GM19467 (cell line): ENCODE measurements around the gene AFF1.
"Not testable (repeated sequence)": the region's sequence is repeated elsewhere in the genome, so short reads cannot be mapped to it uniquely, and the experiment has no call there.

Experiments
- ATAC-seq: cut with Tn5 transposase; IDR thresholded peaks from one replicate; pipeline ENCODE4 v1.9.1; 2021; ENCODE audit warnings: mild to moderate bottlenecking, moderate library complexity; ENCODE audit not compliant: unreplicated experiment

The AFF1 gene

DNA sequence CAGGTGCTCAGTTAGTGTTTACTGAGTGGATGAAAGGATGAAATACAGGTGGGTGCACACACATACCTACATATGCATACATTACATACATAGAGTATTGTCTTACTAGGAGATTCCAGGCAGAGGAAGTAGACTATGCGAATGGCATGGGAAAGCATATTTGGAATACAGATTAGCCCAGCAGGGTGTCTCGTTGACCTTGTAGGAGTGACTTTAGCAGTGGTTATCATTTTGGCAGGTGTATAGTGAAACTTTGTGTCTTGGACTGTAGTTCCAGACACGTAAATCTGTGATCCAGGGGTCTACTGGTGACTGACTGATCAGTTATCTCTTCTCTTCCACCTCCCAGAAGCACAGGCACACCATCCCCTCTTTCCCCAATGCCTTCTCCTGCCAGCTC lies 199.3 kb downstream of the AFF1 start:
- ATAC-seq: no peak

DNA sequence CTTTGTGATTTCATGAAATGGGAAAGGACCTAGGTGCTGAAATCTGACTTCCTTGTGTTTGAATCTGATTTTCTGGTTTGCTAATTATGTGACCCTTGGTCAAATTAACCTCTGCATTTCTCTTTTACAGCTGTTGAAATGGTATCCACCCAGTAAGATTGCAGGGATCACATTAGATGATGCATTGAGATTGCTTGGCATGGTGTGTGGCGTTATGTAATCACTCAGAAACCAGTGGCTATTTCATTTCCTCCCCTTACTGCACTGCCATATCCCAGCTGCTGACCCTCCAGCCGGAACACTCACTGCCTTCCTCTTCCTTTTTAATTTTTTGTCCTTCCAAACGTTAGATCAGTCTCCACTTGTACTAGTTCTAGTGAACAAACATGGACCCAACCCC lies 206.6 kb downstream of the AFF1 start:
- ATAC-seq: no peak

DNA sequence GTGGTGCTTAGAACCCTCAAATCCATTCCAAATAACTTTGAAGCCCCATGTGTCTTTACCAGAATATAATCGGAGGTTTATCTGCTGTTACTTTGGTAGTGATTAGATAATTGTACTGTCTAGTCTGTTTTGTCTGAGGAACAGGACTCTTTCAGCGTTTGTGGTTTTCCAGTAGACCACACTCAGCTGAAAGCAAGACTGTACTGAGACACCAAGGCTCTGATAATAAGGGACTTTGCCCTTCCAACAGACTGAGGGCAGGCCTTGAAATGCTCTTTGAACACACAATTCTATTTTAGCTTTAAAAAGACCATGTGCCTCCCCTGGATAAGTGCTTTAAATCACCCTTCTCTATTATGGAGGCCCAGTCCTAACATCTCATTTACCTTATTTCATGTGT lies 209.5 kb downstream of the AFF1 start:
- no peak for ATAC-seq

DNA sequence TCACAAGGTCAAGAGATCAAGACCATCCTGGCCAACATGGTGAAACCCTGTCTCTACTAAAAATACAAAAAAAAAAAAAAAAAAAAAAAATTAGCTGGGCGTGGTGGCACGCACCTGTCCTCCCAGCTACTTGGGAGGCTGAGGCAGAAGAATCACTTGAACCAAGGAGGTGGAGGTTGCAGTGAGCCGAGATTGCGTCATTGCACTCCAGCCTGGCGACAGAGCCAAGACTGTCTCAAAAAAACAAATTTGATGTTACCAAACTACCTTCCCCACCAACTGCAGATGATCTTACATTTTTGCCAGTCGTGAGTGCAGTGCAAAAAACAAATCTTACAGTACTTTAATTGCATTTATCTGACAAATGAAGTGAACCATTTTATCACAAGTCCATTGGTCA lies 211.1 kb downstream of the AFF1 start:
- not testable (repeated sequence) for ATAC-seq

DNA sequence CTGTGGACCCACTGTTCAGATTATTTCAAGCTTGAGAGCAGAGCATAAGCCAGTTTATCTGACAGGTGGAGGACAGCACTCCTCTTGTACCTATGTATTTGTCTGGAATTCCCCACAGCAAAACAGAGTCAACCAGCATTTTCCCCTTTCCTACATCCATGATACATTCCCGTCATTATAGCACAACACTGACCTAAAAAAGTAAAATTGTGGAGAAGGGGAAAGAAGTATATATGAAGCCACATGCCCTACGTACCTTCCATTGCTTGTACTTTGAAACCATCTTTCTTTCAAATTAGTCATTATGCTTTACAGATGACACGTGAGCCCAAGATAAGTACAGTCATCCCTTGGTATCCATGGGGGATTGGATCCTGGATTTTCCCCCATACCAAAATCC lies 212.3 kb downstream of the AFF1 start:
- ATAC-seq: no peak

DNA sequence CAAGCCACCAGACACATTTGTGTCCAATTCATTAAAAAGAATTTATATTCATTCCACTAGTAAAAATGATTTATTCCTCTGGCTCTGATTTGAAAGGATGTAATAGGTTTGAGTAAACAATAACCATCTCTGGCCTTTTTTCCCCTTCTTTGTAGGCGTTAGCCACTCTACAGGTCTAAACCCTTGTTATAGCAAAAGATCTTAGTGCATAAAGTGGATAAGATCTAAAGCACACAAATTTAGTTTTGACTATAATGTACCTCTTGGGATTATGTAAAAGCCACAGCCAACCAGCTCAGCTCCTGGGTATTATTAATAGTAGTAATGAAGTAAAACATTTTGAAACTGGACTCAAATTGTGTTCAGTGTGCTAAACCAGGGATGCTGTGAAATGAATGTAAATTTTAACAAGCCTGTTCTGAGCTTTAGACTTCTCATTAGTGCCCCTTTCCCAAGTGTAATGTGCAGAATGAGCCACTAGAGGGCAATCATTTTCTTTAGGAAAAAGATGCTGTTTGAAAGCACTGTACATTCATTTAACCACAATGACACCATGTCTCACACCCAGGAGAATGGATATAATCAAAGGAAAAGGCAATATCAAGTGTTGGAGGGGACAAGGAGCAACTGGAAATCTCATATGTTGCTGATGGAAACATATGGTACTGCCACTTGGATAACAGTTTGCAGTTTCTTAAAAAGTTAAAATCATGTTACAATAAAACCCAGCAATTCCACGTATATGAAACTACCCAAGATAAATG lies 215.9 kb downstream of the AFF1 start:
- ATAC-seq: no peak

DNA sequence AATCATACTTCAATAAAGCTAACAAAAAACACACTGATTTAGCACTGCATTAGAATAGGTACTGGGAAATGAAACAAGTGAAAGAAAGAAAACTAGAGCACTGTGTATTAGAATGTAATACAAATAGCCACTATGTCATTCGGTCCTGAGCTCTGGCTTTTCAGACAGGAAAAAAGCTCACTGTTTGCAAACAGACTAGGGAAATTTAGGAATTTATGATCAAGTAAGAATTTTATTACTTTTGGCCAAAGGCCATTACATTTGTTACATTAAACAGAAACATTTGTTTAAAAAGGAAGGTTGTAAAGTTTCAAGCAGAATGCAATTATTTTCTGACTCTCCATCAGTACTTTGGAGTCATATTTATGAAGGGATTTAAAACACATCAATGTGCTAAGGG lies 216.9 kb downstream of the AFF1 start:
- no peak for ATAC-seq

DNA sequence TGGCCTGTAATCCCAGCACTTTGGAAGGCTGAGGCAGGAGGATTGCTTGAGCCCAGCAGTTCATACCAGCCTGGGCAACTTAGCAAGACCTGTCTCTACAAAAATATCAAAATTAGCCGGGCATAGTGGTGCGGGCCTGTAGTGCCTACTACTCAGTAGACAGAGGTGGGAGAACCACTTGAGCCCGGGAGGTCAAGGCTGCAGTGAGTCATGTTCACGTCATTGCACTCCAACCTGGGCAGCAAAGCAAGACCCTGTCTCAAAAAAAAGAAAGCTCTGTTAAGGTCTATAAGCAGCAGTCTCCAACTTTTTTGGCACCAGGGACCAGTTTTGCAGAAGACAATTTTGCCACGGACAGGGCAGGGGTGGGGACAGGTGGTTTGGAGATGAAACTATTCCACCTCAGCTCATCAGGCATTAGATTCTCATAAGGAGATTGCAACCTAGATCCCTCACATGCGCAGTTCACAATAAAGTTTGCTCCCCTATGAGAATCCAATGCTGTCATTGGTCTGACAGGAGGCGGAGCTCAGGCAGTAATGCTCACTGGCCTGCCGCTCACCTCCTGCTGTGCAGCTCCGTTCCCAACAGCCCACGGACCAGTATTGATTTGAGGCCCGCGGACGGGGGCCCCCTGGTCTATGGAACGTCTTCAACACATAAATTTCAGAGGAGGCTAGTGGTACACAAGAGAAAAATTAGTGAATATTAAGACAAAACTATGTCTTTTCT lies 217.7 kb downstream of the AFF1 start:
- ATAC-seq: no peak

DNA sequence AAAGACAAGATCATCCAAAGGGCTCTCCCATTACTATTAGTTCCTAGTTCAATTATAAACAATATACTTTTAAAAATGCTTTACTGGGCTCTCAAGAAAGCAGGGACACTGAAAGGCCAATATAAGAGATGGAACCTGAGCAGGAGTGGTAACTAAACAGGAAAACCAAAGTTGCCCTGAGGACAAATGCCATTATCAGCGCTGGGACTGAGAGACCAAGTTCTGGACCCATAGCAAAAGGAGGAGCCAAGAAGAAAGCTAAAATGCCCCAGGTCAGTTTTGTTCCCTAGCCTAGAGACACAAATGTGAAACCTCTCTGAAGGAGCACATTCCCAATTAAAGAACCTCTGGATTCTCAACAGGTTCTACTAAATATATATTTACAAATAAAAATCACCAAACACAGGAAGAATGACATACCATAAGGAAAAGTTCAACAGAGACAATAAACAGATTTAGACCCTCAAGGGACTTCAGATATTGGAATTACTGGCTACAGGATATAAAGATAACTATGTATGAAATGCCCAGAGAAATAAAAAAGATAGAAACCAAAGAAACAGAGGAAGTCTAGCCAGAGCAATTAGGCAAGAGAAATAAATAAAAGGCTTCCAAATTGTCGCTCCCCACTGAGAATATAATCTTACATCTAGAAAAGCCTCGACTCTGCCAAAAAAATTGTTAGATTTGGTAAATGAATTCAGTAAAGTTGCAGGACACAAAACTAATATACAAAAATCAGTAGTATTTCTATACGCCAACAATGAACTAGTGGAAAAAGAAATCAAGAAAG lies 218.5 kb downstream of the AFF1 start:
- ATAC-seq: no peak

DNA sequence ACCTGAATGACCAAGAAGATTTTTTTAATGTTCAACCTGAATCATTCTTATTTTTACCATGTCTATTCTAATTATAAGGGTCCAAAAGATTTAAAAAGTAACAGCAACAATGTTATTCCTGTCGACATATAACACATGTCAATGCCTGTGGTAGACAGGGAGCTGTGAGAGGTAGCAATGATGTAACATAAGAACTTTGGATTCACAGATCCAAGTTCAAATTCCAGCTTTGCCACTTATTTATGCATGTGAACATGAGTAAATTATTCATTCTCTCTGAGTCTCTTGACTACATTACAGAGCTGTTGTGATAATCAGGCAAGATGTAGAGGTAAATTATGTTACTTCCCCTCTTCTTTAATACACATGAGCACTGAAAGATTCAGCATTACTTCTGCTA lies 231.1 kb downstream of the AFF1 start:
- no peak for ATAC-seq

DNA sequence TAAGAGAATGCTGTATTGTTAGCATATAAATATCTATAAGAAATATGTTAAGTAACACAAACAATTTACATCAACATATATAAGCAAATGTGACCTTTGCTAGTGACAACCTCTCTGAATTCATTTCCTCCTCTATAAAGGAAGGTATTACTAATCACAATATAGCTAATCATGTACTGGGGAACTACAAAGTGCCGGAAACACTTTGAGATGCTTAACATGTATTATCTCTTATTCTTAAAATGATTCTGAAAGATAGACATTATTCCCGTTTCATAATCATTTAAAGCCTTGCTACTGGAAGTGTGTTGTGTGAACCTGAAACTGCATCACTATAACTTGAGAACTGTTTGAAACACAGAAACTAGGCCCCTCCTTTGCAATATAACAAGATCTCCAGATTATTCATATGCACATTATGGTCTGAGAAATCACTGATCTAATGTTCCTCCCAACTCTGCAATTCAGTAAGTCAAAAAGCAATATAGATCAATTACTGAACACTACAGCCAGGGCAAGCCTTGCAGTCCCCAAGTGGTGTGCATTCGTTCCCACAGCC lies 231.6 kb downstream of the AFF1 start:
- no peak for ATAC-seq

DNA sequence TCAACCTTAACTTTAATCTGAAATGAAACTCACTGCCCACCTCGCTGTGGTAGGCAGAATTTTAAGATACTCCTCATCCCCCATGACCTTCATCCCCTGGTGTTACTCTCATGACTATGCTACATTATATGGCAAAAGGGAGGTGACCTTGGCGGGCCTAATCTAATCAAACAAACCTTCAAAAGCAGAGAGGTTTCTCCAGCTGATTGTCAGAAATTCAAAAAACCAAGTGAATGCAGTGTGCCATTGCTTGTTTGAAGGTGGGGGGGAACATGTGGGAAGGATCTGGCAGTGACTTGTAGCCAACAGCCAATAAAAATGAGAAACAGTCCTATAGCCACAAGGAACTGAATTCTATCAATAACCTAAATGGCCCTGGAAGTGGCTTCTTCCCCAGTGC lies 237.1 kb downstream of the AFF1 start:
- no peak for ATAC-seq

DNA sequence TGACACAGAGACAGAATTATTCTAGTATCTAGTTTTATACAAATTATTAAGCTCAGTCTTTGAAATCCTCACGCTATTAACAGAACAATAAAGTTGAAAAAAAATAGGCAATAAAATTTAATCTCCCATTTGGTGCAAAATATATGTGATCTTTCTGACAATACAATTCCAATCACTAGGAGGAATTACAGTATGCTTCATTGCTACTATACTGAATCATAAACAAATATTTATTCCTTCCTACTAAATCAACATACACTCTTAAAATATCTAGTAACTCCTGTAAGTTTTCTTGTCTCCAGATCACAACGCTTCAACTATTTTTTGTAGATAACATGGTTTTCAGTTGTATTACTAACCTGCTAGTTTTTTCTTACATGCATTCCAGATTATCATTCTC lies 239.9 kb downstream of the AFF1 start:
- ATAC-seq: no peak

DNA sequence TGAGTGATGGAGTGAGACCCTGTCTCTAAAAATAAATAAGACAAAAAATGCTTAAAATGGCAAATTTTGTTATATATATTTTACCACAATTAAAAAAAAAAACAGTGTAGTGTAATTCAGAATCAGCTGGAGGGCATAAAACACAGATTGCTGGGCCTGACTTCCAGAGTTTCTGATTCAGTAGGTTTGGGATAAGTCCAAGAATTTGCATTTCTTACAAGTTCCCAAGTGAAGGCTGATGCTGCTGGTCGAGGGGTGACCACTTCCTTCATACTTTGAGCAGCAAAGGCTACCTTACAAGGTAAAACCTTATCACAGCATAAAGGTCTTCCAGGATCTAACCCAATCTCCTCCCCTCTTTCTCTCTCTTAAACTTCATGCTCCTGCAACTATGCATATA lies 244.9 kb downstream of the AFF1 start:
- no peak for ATAC-seq

DNA sequence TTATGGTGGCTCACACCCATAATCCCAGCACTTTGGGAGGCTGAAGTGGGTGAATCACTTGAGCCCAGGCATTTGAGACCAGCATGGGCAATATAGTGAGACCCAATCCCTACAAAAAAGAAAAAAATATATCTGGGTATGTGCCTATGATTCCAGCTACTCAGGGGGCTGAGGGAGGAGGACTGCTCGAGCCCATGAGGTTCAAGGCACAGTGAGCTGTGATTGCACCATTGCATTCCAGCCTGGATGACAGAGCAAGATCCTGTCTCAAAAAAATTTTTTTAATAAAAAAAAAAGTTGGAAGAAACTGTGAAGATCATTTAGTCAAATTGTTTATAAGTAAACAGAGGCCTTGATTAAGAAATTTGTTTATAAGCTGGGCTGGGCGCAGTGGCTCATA lies 246.0 kb downstream of the AFF1 start:
- ATAC-seq: no peak

DNA sequence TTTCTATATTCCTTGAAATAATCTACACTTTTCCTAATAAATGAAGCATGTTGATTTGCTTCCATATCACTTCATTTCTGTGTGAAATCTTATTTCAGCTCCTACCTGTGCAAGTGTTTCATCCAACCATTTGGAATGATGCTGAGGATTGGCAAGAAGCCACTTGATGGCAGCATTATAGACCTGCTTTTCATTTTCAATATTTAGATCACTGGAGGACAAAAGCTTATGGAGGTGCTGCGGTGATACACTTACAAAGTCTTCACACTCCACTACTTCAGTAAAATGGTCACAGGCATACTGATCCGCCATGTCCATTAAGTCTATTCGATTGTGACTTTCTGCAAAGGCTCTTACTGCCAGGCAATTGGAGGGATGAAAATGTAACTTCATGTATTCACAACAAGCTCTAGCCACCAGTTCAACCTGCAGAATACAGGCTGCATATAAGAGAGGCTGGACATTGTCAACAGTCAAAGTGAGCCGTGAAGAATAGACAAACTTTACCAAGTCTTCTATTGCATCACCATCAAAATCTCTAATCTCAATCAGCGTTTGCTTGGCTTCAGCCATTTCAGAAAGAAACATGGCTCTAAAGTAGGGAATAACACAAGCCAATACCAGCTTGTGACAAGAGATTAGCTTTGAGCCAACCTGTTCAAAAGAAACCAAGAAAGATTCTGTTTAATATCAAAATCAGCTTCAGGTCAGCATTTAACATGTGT lies 250.5 kb downstream of the AFF1 start:
- no peak for ATAC-seq

DNA sequence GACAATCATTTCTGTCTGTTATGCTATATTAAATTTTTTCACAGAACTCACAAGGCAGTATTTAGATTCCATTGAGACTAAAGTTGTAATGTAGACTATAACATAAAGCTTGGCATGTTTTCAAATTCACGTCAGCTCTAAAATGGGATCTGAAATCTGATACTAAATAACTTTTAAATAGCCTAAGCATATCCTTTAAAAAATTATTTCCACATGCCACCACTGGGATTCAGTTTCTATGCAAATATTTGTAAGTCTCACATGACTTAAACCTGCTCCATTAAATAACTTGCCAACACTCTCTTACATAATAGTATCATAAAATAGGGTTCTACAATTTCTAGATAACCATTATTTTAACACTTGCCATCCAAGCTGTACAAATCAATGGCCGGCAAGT lies 253.2 kb downstream of the AFF1 start:
- no peak for ATAC-seq

DNA sequence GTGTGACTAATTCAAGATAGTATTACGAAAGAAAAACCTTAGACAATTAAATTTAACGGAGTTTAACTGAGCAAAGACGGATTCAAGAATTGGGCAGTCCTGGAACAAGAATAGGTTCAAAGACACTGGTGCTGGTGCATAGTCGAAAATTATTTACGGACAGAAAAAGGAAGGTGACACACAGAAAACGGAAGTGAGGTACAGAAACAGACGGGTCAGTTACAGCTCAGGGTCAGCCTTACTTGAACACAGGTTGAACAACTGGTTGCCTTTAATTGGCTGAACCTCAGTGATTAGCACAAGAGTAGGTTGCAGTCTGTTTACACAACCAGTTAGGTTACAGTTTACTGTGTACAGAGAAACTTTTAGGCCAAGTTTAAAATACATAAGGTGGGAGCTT lies 254.1 kb downstream of the AFF1 start:
- ATAC-seq: no peak
